Measurements from ENCODE around the gene RANBP17.
"Not testable (repeated sequence)": the region's sequence is repeated elsewhere in the genome, so short reads cannot be mapped to it uniquely, and the experiment has no call there.

The RANBP17 gene

GRCh38 chr5:170939178-170939577 lies 77.4 kb downstream of the RANBP17 start:
- DNase-seq (ENCODE audit: insufficient read length, low spot score), result no peak
- no peak for TF ChIP-seq CTCF (IDR thresholded peaks at IDR 0.05; ENCODE audit: insufficient read depth, missing control alignments)
- no peak for FAIRE-seq

DNA sequence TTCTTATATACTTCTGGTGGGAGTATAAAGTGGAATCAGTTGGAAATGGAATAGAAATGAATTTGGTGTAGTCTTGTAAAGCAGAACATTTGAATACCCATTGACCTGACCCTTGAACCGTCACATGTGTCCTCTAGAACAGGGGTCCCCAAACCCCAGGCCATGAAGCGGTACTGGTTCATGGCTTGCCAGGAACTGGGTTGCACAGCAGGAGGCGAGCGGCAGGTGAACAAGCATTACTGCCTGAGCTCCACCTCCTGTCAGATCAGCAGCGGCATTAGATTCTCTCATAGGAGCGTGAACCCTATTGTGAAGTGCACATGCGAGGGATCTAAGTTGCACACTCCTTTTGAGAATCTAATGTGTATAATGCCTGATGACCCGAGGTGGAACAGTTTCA lies 80.0 kb downstream of the RANBP17 start:
- no peak for TF ChIP-seq CTCF (IDR thresholded peaks at IDR 0.05; ENCODE audit: insufficient read depth, missing control alignments)
- FAIRE-seq (no peak), DNase-seq (ENCODE audit: insufficient read length, low spot score) (no peak)

- no peak for DNase-seq (ENCODE audit: insufficient read length, low spot score)
Observed at GRCh38 chr5:170945275-170945674, 83.5 kb downstream of the RANBP17 start.

DNA sequence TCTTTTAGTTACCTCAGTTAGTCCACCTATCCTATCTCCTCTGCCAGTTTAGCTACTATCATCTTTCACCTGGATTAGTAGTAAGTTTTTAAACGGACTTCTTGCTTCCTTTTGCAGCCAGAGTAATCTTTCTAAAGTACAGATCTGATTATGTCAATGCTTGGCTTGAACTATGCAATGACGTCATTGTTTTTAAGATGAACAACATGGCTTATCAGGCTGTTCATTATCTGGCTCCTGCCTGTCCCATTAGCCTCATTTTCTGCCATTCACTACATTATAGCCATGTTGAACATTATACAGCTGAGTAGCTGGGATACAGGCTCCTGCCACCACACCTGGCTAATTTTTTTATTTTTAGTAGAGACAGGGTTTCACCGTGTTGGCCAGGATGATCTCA lies 98.7 kb downstream of the RANBP17 start:
- TF ChIP-seq CTCF (IDR thresholded peaks at IDR 0.05; ENCODE audit: insufficient read depth, missing control alignments), result no peak
- FAIRE-seq (no peak), DNase-seq (ENCODE audit: insufficient read length, low spot score) (no peak)

More at GRCh38 chr5:170945275-170945674, 83.5 kb downstream of the RANBP17 start:
- no peak for FAIRE-seq
- TF ChIP-seq CTCF (IDR thresholded peaks at IDR 0.05; ENCODE audit: insufficient read depth, missing control alignments), result no peak

GRCh38 chr5:170963521-170963920 lies 101.7 kb downstream of the RANBP17 start:
- TF ChIP-seq CTCF (IDR thresholded peaks at IDR 0.05; ENCODE audit: insufficient read depth, missing control alignments), result no peak
- FAIRE-seq (no peak), DNase-seq (ENCODE audit: insufficient read length, low spot score) (no peak)

- DNase-seq (ENCODE audit: insufficient read length, low spot score), result no peak
- no peak for FAIRE-seq
Observed at GRCh38 chr5:170974461-170974860, 112.6 kb downstream of the RANBP17 start.

DNA sequence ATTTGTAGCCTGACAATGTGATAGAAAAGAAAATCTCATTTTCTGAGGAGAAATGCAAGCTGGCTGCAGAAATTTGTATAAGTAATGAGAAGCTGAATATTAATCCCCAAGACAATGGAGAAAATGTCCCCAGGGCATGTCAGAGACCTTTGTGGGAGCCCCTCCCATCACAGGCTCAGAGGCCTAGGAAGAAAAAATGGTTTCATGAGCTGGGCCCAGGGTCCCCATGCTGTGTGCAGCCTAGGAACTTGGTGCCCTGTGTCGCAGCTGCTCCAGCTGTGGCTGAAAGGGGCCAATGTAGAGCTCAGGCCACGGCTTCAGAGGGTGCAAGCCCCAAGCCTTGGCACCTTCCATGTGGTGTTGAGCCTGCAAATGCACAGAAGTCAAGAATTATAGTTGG lies 118.4 kb downstream of the RANBP17 start:
- FAIRE-seq; DNase-seq (ENCODE audit: insufficient read length, low spot score): not testable (repeated sequence)

More at GRCh38 chr5:170974461-170974860, 112.6 kb downstream of the RANBP17 start:
- TF ChIP-seq CTCF (IDR thresholded peaks at IDR 0.05; ENCODE audit: insufficient read depth, missing control alignments), result no peak

DNA sequence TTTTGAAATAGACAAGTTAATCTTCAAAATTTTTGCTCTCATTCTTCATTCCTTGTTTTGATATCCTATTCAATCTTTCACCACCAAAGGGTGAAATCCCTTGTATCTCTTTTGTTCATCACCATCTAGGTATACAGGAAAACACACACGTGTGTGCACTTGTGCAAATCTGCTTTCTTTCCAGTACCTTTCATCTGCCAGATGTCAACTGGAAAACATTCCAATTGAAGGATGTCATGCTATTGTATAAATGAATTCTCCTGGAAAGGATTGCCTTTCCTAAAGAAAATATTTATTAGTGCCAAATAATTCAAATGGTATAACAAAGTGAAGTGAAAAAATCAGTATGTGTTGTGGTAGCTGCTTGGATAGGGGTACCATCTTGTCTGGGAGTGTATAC lies 123.7 kb downstream of the RANBP17 start:
- no peak for TF ChIP-seq CTCF (IDR thresholded peaks at IDR 0.05; ENCODE audit: insufficient read depth, missing control alignments)
- DNase-seq (ENCODE audit: insufficient read length, low spot score), result no peak
- FAIRE-seq, result no peak
